ENCODE data around the gene ACAN.

The ACAN gene

GRCh38 chr15:88894348-88894818 is 91.1 kb downstream of the ACAN start:
- DNase-seq (ENCODE audit: low read depth in 1 of 2, low spot score in 1 of 2): peak in 1 of 2 experiments; percentile 43
- Histone ChIP-seq H3K27ac (replicated peaks) (no peak overlapping the region), H3K27me3 (ENCODE audit: insufficient read depth, poor library complexity, severe bottlenecking) (peaks cover 30% of the 10 kb centered on the region), H3K4me3 (replicated peaks; ENCODE audit: insufficient read depth, low read length) (no peak overlapping the region)
- TF ChIP-seq CTCF (IDR thresholded peaks at IDR 0.05; ENCODE audit: insufficient read depth, low read length) (no peak), SPI1 (IDR thresholded peaks at IDR 0.05; ENCODE audit: borderline replicate concordance, low read depth) (no peak), REST (IDR thresholded peaks at IDR 0.05; ENCODE audit: insufficient replicate concordance, low read depth) (no peak), POLR2AphosphoS5 (IDR thresholded peaks at IDR 0.05; ENCODE audit: low read depth) (no peak), GABPA (IDR thresholded peaks at IDR 0.05; ENCODE audit: low read depth) (no peak)

DNA sequence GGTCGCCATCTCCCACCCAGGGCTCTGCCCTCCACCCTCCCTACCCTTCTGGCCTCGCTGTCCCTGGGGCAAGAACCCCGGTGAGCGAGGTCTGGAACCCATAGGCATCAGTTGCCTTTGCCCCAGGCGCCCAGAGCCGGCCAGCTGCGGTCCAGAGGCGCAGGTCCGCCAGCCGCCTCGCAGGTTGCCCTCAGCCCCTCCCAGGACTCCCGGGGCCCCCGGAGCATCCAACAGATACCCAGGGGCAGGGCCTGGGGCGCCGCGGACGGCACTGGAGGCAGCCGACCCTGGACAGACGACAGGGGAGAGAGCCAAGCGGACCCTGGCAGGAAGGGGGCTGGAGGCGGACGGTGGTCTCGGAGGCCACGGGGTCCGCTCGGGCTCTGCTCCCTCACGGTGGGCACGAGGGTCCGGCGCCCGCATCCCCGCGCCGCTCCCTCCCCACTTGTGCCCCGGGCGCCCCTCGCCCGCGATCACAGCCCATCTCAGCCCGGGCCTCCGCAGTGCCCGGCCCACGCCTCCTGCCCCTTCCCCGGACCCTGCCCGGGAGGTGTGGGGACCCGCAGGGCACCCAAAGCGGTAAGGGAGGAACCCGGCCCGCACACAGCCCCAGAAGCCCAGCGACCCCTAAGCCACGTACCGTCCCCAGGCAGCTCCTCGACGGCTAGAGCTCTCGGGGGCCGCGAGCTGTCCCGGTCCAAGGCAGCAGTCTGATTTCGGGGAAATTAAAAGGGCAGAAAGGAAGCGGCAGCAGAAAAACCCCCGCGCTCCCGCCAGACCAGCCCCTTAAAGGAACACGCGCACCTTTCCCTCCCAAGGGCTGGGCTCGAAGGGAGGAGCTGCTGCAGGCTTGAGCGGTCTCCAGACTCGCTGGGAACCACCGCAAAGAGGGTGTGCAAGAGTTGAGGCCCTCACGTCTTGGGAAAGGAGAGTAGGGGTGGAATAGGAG is 91.9 kb downstream of the ACAN start, which contains the start of gene HAPLN3:
TSS of gene HAPLN3 (minus strand) at position 726 of the 949 bp plus-strand sequence. CDS start 8,246 bp downstream, outside the sequence.
- no peak for TF ChIP-seq GABPA (IDR thresholded peaks at IDR 0.05; ENCODE audit: low read depth)
- TF ChIP-seq REST (IDR thresholded peaks at IDR 0.05; ENCODE audit: insufficient replicate concordance, low read depth): no peak
- TF ChIP-seq SPI1 (IDR thresholded peaks at IDR 0.05; ENCODE audit: borderline replicate concordance, low read depth): no peak
- no peak for TF ChIP-seq CTCF (IDR thresholded peaks at IDR 0.05; ENCODE audit: insufficient read depth, low read length)
- TF ChIP-seq POLR2AphosphoS5 (IDR thresholded peaks at IDR 0.05; ENCODE audit: low read depth): no peak
- Histone ChIP-seq H3K4me3 (replicated peaks; ENCODE audit: insufficient read depth, low read length) (no peak within 1 kb of the TSS), H3K27me3 (ENCODE audit: insufficient read depth, poor library complexity, severe bottlenecking) (peaks cover 30% of the 10 kb centered on the region), H3K27ac (replicated peaks) (no peak within 1 kb of the TSS)
- DNase-seq (ENCODE audit: low read depth in 1 of 2, low spot score in 1 of 2): no peak

GRCh38 chr15:88896333-88897033 is 93.2 kb downstream of the ACAN start:
- Histone ChIP-seq H3K27me3 (ENCODE audit: insufficient read depth, poor library complexity, severe bottlenecking) (peaks cover 30% of the 10 kb centered on the region), H3K27ac (replicated peaks) (no peak overlapping the region), H3K4me3 (replicated peaks; ENCODE audit: insufficient read depth, low read length) (no peak overlapping the region)
- TF ChIP-seq CTCF (IDR thresholded peaks at IDR 0.05; ENCODE audit: insufficient read depth, low read length): no peak
- TF ChIP-seq GABPA (IDR thresholded peaks at IDR 0.05; ENCODE audit: low read depth): no peak
- TF ChIP-seq SPI1 (IDR thresholded peaks at IDR 0.05; ENCODE audit: borderline replicate concordance, low read depth): no peak
- no peak for TF ChIP-seq REST (IDR thresholded peaks at IDR 0.05; ENCODE audit: insufficient replicate concordance, low read depth)
- no peak for TF ChIP-seq POLR2AphosphoS5 (IDR thresholded peaks at IDR 0.05; ENCODE audit: low read depth)
- no peak for DNase-seq (ENCODE audit: low read depth in 1 of 2, low spot score in 1 of 2)
